NCI-H748 (cell line): ENCODE results near the gene CHD6.
A peak's percentile ranks its signal among the peaks of the same experiment; 100 is the strongest.

Source experiments
- DNase-seq: peaks from one replicate; lab custom pipeline; 2025; ENCODE audit not compliant: unreplicated experiment; lab: John Stamatoyannopoulos, UW

The CHD6 gene

GRCh38 chr20:41406353-41406752, 211.8 kb downstream of the CHD6 start:
- DNase-seq, result no peak

GRCh38 chr20:41405436-41405835, 212.7 kb downstream of the CHD6 start:
- no peak for DNase-seq

GRCh38 chr20:41403604-41404003, 214.6 kb downstream of the CHD6 start:
- no peak for DNase-seq

DNA sequence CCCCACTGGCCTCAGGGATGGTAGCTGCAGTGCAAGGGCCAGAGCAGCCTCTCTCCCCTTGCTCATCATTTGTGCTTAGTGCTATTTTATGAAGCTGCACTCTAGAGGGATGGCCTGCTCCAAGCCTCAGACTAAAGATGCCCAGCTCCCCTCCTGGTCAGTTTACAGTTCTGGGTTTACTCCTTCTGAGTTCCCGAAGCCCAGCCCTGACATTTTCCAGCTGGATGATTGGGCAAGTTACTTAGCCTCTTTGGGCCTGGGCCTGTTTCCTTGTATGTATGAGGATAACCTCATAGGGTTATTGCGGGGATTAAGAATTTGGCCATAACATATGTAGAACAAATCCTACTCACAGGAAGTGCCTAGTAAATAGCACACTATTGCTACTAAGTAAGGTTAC, 219.8 kb downstream of the CHD6 start:
- DNase-seq, result no peak

DNA sequence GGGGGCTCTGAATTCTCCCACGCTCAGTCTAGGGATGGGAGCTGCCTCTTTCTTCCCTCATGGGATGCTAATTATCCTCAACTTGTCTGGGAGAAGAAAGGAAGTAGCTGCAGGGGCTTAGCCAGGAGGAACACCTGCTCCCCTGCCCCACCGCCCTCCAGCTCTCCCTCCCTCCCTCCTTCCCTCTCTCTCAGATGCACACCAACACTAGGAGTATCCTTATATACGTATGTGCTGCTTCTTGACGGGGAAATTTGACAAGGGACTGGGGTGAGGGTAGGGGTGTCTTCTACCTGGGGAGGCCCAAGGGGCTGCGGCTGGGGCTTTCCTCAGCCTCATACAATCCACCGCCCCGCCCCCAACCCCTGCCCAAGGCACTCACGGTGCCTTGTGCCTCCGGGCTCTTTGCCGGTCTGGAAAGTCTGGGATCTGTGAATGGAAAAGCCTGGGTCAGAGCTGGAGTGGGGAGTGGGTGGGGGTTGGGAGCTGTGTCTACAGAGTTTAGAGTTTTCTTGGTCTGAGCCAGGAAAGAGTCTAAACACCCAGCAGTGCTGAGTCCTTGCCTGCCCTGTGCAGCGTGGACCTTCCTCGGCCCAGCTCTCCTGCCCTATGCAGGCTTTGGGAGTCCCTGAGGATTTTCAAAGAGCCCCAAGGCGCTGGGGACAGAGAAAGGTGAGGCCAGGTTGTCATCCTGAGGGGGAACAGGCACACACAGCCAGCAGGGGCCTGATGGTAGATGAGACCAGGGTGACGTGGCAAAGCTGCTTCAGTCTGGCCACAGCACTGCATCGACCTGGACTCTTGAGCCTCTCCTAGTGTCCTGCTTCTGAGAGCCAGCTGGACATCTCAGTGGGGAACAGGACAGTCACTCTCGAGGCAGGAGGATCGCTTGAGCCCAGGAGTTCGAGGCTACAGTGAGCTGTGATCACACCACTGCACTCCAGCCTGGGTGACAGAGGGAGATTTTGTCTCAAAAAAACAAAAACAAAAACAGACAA, 222.2 kb downstream of the CHD6 start:
- DNase-seq, result no peak

GRCh38 chr20:41394931-41395666, 223.1 kb downstream of the CHD6 start:
- no peak for DNase-seq

DNA sequence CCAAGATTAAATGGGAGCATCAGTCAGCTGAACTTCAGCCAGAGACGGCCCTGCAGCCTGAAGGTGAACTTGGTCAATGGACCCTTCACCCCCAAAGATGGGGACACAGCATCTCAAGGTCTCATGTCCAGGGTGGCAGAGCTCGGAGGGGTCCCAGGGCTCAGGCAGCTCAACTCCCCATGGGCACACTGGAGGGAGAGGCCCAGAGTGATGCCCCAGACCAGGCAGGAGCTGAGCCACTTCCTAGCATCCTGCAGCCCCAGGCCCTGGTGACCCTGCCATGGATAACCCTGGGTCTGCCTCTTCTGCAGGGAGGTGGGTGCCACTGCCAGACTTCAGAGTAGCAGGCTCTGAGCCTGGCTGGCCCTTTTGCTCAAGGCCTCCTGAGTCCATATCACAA, 224.1 kb downstream of the CHD6 start:
- DNase-seq, result no peak

GRCh38 chr20:41393705-41394066, 224.5 kb downstream of the CHD6 start:
- DNase-seq, result no peak

- DNase-seq, result no peak
Measured at GRCh38 chr20:41392871-41393704, 225.1 kb downstream of the CHD6 start.

DNA sequence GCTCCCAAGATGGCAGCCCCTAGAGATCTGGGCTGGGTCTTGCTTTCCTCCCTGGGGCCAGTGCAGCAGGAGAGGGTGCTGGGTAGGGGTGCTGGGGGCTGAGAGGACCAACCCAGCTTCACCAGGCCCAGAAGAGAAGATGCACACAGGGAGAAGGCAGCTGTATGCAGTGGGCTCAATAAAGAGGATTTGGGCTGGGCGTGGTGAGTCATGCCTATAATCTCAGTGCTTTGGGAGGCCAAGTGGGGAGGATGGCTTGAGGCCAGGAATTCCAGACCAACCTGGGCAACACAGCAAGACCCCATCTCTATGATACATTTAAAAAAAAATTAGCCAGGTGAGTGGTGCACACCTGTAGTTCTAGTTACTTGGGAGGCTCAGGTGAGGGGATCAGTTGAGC, 225.9 kb downstream of the CHD6 start:
- DNase-seq, result no peak

DNA sequence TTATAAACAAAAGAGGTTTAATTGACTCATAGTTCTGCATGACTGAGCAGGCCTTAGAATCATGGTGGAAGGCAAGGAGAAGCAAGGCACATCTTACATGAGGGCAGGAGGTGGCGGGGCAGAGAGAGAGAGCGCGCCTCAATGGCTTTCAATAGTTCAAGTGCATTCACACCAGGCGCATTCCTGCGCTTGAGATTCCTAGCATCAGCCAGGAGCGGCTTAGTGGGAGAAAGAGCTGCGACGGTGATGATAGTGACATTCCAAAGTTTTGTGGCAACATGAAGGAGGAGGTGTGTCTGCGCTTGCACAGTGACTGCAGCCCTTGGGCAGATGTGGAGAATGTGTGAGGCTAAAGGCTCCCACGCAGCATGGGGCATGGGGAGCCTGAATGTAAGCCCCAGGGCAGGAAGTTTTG, 226.6 kb downstream of the CHD6 start:
- DNase-seq, result no peak

- DNase-seq, result no peak
Measured at GRCh38 chr20:41390889-41391288, 227.3 kb downstream of the CHD6 start.

DNA sequence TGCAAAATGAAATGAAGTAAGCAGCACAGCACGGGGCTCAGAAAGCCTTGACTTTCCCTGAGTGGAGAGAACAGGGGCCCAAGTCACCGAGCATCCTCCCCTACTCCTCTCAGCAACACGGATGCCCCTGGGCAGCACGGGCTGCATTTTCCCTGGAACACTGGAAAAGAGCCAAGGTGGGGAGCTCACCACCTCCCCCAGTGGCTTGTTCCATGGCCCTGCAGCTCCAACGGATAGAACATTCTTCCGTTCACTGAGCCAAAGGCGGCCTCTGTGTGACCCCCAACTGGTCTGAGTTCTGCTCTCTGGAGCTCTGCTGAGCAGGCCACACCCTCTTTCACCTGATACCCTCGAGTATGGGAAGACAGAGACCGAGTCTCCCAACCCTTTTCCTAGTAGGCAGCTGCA, 230.7 kb downstream of the CHD6 start:
- DNase-seq, result peak; percentile 14

DNA sequence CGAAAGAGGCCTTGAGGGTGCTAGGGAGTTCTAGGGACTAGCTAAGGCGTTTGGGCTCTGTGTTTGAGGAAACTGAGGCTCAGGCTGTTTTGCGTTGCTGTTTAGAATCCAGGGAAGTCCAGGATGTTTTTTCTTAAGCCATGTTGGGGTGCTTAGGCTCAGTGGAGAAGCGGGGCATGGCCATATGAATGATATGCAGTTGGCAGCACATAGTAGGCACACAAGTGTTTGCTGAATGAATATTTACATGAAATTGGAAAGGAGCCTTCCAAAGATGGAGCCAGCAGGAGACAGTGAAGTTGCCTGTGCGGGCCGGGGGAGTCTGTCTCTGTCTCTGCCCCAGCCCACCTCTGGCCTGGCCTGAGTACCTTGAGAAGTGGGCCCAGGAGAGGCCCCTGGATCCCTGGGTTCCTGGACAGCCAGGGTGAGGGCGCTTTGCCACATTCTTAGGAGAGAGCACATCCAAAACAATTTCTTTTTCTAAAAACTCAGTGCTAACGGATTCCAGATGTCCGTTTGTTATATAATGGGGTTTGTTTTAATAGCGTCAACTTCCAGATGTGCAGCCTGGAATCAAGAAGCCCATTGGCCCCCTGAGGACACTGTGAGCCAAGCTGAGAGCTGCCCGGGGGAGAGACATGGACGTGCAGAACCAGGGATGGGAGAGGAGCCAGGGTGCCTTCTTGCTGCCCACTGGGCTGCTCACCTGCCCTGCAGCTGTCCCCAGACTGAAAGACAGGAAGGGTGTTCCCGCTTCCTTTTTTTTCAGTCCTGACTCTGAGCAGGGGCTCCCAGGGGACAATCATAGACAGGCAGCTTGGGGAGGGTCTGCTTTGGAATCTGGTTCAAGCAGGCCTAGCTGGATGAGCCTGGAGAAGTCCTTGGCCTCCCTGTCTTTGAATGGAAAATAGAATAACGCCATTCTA, 231.4 kb downstream of the CHD6 start:
- DNase-seq, result no peak

DNA sequence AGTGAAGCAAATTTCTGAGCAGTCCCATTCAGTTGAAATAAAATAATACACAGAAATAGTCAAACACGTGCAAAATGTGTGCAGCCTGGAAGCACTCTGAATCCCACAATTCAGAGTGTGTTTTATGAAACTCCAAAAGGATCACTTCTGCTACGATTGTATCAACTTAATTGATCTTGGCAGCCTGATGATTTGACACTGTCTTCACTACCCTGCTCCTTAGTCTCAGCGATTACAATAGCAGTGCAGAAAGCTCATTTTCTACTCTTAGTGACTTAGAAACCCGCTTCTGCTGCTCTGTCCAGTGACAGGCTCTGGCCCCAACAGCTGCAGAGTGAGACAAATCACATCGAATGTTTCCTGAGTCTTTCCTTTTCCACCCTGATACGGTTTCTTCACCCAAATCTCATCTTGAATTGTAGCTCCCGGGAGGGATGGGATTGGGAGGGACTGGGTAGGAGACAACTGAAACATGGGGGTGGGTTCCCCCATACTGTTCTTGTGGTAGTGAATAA, 235.3 kb downstream of the CHD6 start:
- no peak for DNase-seq

DNA sequence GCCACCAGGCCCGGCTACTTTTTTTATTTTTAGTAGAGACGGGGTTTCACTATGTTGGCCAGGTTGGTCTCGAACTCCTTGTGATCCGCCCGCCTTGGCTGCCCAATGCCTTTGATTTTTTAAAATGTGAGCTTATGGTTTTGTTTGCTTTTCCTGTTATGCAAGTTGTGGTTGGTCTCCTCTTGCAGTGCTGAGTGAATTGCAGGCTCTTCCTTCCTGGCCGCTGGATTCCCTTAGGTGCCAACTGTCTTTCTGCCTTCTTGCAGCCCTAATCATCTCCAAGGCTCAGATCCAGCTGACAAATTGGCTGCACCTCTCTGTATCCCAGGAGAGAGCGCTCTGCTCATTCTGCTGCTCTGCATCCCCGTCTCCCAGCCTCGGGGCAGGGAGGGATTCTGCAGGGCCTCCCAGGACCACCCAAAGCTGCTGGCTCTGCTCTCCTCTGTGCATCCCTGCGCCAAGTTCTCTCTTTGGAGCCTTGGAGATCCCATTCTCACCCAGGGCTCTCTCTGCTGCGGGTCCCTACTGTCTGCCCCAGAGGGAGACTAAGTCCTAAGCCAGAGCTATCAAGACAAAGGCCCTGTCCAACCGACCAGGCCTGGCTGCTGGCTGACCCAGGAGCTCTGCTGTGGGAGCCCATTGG, 237.5 kb downstream of the CHD6 start:
- DNase-seq, result no peak

GRCh38 chr20:41379551-41379950, 238.6 kb downstream of the CHD6 start:
- no peak for DNase-seq

DNA sequence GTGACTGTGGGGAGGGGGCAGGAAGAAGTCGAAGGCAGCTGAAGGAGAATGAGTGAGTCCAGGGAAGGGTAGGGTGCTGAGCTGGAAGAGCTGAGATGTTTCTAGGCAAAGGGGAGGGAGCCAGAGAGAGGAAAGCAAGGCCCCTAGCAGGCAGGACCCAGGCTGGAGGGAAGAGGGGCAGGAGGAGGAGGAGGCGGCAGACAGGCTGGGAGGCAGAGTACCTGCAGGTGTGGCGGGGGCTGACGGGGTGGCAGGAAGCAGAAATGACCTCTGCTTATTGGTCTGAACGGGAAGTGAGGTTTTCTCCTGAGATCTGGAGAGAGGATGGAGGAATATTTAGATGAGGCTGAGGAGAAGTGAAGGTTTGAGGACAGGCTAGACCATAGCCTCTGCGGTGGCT, 240.9 kb downstream of the CHD6 start:
- DNase-seq, result no peak

DNA sequence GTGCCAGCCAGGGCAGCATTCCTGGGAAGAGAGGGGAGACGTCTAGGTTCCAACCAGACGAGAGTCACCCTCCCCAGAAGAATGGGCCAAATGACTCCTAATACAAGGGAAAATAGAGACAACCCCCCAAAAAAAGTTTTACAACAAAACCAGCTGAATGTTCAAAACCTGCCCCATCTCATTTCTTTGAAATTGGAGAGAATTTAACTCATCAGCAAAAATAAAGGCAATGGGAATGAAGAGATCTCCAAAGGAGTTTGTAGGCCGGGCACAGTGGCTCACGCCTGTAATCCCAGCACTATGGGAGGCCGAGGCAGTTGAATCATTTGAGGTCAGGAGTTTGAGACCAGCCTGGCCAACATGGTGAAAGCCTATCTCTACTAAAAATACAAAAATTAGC, 241.8 kb downstream of the CHD6 start:
- DNase-seq, result no peak

GRCh38 chr20:41375846-41376245, 242.3 kb downstream of the CHD6 start:
- DNase-seq, result no peak
